Right ventricle myocardium inferior (tissue), 1 donor: Measurements from ENCODE around the gene FAM180B. TPM values are rescaled to one million over a fixed set of nuclear protein-coding genes. Genes with fewer than 3 reads are reported as not detected.
A peak's percentile ranks its signal among the peaks of the same experiment; 100 is the strongest.

ENCODE experiments used
- ATAC-seq: fragments of 200-7000 bp; cut with Tn5 transposase; one replicate; pipeline ENCODE4 v1.9.1; 2020; ENCODE audit warnings: mild to moderate bottlenecking, moderate library complexity
- DNase-seq: peaks from one replicate; pipeline ENCODE4 v3.0.0; 2021; ENCODE audit errors: missing footprints
- intact Hi-C: fragments of 100-400 bp; cut with DNase I; formaldehyde crosslinking; loops from one replicate; pipeline ENCODE4 v1.11.0; 2022
- total RNA-seq: library from RNA; stranded (reverse); fragmentation: NEBNext Ultra II Directional; extraction: Animal tissue kit (Norgen Biotek cat#: 25700); gene quantifications from one replicate; pipeline ENCODE4 v1.2.1, GENCODE V29; 2021
- donor health status: DM: no; HTN: yes; CAD: no; lungs with severe emphysema.

The FAM180B gene
- total RNA-seq, 1 donor from 2014 or later = 0.22 TPM

- DNase-seq (no peak), ATAC-seq (peak; percentile 1)
- intact Hi-C loops = no loop called here
These were observed 3.7 kb downstream of the FAM180B start for GRCh38 chr11:47589977-47590861.

DNA sequence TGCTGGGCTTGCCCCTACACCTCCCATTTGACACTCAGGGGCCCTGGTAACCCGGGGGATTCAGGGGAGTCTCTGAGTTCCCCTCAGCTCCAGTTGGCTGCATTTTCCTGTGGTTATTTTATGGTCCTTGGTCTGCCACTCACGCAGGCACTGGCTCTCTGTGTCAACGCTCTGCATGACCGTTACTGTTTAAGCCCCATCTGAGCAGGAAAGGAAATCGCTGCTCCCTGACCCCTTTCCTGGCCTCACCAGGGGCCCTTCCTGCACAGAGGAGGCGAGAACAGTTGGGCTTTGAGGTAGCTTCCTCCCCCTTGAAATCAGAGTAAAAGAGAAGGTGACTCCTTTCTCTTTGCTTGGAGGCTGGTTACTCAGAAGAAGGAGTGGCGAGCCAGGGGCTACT, 5.3 kb downstream of the FAM180B start:
- DNase-seq (no peak), ATAC-seq (no peak)
- intact Hi-C loops = no loop called here

GRCh38 chr11:47592251-47592650, 5.8 kb downstream of the FAM180B start:
- ATAC-seq (no peak), DNase-seq (no peak)
- intact Hi-C loops = no loop called here

DNA sequence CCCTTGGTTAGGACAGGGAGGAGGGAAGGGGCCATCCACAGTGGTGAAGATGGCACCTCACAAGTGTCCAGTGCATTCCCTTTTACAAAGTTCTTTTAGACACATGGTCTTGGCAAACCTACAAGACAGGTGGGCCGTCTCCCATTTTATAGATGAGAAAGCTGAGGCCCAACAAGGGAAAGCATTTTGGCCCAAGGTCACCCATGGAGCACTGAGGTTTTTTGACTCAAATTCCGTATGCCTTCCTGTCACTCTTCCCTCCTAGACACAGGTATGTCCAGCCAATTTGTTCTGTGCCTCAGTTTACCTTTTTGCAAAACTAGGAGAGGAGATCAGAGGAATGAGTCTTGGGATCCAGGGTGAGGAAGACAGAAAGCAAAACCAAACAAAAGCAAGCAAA, 6.5 kb downstream of the FAM180B start:
- no peak for DNase-seq
- intact Hi-C loops = no loop called here
- ATAC-seq = no peak

DNA sequence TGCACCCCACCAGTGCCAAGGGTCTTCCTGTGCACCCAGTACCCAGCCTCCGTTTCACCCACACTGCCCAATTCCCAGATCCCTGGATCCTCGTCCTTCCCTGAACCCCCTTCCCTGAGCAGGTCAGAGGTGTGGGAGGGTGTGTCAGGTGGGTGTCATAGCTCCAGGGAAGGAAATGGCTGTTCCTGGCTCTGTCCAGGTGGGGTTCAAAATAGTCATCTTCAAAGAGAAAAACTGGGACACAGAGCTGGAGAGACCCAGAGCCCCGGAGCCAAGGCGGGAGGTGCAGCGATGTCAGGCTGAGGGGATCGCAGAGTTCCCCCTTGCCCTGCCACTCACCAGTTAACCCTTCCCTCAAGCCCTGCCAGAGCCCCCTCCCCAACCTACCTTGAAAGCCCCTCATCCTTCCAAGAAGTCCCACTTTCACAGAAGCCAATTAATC, 7.0 kb downstream of the FAM180B start:
- intact Hi-C loops = no loop called here
- DNase-seq (no peak), ATAC-seq (no peak)

GRCh38 chr11:47593934-47594855, 7.7 kb downstream of the FAM180B start, which contains the start of gene C1QTNF4:
Gene C1QTNF4 (minus strand): TSS chr11:47594411. CDS start chr11:47590810, 3,601 bp downstream.
- ATAC-seq (no peak), DNase-seq (no peak)
- intact Hi-C loops = loop anchor here (2.0 kb wide), 1 partner anchor 15 kb away; no protein-coding TSS in a partner anchor

DNA sequence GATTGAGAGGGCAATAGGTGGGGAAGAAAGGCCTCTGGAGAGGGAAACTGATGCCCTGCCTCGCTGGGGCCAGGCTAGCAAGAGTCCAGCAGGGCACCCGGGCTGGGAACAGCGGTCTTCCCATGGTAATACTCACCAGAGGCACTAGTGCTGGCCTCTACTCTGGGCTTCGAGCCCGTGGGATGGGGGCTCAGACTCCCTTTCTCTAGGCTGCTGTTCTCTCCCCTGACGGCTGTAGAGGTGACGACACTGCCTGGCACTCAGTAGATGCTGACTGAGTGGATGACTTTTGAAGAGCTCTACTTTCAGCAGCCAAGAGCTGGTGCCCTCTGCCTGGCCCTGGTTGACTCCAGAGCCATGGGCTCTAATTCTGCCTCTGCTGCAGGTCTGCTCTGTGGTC, 8.6 kb downstream of the FAM180B start:
- peak; percentile 92 for ATAC-seq
- DNase-seq = no peak
- intact Hi-C loops = loop anchor here (2.0 kb wide), 1 partner anchor 14 kb away; no protein-coding TSS in a partner anchor

DNA sequence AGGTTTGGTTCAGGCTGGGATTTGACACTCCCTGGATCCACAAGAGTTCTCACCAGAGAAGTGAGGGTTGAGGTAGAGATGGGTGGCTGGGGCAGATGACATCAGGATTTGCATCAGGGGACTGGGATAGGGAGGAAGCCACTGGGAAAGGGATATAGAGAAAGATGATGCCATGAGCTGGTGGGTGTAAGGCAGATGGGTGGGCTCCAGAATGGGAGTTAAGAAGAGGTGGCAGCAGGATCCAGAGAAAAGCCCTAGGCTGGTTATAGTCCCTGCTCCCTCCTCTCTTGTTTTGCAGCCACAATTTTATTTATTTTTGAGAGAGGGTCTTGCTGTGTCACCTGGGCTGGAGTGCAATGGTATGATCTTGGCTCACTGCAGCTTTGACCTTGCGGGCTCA, 9.5 kb downstream of the FAM180B start:
- no peak for ATAC-seq
- intact Hi-C loops = loop anchor here (2.0 kb wide), 1 partner anchor 13 kb away; no protein-coding TSS in a partner anchor
- no peak for DNase-seq

- intact Hi-C loops = no loop called here
- DNase-seq = no peak
- no peak for ATAC-seq
These were observed 13.4 kb downstream of the FAM180B start for GRCh38 chr11:47599902-47600301.

DNA sequence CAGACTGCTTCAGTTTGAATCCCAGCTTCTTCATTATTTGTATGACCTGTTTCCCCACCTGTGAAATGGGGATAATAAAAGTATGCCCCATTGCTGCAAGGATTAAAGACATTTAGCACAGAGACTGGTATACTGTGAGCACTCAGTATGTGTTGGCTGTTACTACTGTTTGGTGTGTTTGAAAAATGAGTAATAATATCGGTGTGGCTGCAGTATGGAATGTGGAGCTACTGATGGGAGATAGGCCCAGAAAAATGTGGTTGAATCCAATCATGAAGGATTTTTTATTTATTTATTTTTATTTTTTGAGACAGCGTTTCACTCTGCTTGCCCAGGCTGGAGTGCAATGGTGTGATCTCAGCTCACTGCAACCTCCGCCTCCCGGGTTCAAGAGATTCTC, 16.8 kb downstream of the FAM180B start:
- ATAC-seq = no peak
- DNase-seq = no peak
- intact Hi-C loops = no loop called here

- DNase-seq (no peak), ATAC-seq (no peak)
- intact Hi-C loops = no loop called here
These were observed 19.4 kb downstream of the FAM180B start for GRCh38 chr11:47605921-47606320.

DNA sequence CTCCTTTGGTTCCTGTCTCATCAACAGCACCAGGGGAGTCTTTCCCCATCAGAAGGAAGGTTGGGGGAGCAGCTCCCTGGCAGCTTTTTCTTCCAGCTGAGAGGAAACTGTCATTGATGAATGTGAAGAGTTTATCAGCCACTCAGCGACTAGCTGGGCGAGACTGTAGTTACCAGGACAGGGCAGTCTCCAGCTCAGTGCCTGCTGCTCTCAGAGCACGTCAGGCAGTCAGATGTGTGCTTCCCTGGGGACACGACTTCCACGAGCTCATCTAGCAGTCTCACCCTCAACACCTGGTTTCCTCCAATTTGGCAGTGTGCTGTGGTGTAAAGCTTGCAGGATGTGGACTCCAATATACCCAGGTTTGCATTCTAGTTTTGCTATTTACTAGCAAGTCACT, 20.3 kb downstream of the FAM180B start:
- DNase-seq (no peak), ATAC-seq (peak; percentile 81)
- intact Hi-C loops = no loop called here

DNA sequence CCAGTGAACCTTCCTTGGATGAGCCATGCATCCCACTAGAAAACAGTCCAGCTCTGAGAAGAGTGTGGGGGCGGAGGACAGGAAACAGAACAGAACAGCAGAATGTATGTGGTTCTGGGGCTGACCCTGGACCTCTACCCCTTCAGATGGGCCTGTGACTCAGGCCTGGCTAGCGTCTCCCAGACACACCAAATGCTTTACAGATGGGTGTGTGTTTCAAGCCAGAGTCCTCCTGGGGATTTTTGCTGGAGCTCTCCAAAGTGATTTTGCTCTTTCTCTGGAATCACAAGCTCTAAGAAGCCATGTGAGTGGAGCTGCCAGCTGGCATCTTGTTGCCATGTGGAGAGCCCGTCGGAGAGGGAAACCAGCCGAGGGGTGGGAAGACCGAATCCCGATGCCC, 20.9 kb downstream of the FAM180B start:
- peak; percentile 81 for DNase-seq
- intact Hi-C loops = no loop called here

GRCh38 chr11:47609675-47610074, 23.2 kb downstream of the FAM180B start:
- intact Hi-C loops = loop anchor here (2.0 to 10.0 kb wide), 3 partner anchors 15 to 235 kb away; partner anchors contain the start of genes C1QTNF4 and SPI1
- ATAC-seq = no peak
- DNase-seq = no peak

More for the DNA sequence above, 20.9 kb downstream of the FAM180B start:
- ATAC-seq = peak; percentile 46

GRCh38 chr11:47611348-47611794, 24.9 kb downstream of the FAM180B start:
- peak; percentile 55 for ATAC-seq
- intact Hi-C loops = loop anchor here (10.0 kb wide), 2 partner anchors 117 to 237 kb away; partner anchors contain the start of gene SPI1
- DNase-seq = no peak

- no peak for DNase-seq
- ATAC-seq = no peak
- intact Hi-C loops = loop anchor here (5.0 to 10.0 kb wide), 3 partner anchors 38 to 240 kb away; partner anchors contain the start of genes KBTBD4, NDUFS3 and SPI1
These were observed 28.8 kb downstream of the FAM180B start for GRCh38 chr11:47615249-47615648.

DNA sequence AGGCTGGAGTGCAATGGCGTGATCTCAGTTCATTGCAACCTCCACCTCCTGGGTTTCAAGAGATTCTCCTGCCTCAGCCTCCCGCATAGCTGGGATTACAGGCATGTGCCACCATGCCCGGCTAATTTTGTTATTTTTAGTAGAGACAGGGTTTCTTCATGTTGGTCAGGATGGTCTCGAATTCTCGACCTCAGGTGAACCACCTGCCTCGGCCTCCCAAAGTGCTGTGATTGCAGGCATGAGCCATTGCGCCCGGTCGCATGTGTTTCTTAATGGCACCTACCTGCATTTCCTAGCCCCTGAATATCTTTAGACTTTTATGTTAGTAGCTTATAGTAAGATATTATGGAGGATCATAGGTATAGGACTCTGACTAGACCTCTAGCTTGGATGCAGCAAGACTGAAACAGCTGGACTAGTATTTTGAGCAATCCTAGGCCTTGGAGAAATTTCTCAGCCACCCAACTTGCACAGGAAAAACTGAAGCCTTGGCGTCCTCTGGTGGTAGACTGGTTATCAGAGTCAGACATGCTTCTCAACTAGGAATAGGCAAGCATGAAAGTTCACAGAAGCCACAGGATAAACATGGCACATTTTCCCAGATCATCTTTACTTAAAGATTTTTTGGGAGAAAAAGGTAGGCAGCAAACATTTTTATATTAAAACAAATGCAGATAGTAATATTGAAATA, 30.4 kb downstream of the FAM180B start:
- DNase-seq (no peak), ATAC-seq (peak; percentile 80)
- intact Hi-C loops = loop anchor here (5.0 to 10.0 kb wide), 3 partner anchors 40 to 242 kb away; partner anchors contain the start of genes KBTBD4, NDUFS3 and SPI1

- ATAC-seq = no peak
- intact Hi-C loops = loop anchor here (5.0 to 10.0 kb wide), 3 partner anchors 40 to 243 kb away; partner anchors contain the start of genes KBTBD4, NDUFS3 and SPI1
These were observed 30.9 kb downstream of the FAM180B start for GRCh38 chr11:47617417-47617809.

More at GRCh38 chr11:47617417-47617809, 30.9 kb downstream of the FAM180B start:
- no peak for DNase-seq
